ENCODE data around the gene ORAI1.
"Not testable (repeated sequence)": the region's sequence is repeated elsewhere in the genome, so short reads cannot be mapped to it uniquely, and the experiment has no call there.

Gene ORAI1

DNA sequence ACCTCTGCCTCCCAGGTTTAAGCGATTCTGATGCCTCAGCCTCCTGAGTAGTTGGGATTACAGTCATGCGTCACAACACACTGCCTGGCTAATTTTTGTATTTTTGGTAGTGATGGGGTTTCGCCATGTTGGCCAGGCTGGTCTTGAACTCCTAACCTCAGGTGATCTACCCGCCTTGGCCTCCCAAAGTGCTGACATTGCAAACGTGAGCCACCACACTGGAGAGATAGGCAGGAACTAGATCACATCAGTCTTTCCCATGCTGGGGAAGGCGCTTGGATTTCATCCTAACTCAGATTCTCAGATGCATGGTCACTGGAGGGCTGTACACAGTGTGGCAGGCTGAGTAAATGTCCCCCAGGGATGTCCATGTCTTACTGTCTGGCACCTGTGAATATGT lies 18.0 kb upstream of the ORAI1 start:
- no peak for DNase-seq

DNA sequence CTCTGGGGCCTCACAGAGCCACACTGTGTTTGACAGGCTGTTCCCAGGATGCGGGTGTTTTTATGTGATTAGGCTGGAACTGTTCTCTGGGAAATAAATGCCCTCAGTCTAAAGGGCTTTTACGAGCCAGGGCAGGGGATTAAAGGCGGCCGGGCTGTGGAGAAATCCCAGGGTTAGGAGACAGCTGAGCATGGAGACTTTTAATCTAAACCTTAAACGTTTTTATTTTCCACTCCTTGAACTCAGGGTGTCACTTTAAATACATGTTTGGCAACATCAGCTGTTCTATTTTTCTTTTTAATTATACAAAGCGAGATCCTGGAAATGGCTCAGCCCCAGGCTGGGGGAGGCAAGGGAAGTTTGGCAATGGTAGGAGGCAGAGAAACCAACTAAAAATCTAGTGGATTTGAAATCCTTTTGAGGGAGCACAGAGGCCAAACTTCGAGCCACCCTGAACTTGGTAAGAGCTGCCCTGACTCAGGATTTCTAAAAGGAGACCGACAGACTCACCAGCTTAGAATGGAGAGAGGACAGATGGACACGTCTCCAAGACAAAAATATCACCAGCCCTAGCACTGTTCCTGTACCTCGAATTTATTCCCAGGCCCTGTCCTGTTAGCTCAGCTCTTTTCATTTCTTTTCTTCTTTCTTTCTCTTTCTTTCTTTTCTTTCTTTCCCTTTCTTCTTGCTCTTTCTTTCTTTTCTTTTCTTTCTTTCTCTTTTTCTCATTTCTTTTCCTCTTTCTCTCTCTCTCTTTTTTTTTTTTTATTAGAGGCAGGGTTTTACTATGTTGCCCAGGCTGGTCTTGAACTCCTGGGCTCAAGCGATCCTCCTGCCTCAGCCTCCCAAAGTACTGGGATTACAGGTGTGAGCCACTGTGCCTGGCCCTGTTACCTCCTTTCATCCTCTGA lies 15.8 kb upstream of the ORAI1 start:
- no peak for DNase-seq

DNA sequence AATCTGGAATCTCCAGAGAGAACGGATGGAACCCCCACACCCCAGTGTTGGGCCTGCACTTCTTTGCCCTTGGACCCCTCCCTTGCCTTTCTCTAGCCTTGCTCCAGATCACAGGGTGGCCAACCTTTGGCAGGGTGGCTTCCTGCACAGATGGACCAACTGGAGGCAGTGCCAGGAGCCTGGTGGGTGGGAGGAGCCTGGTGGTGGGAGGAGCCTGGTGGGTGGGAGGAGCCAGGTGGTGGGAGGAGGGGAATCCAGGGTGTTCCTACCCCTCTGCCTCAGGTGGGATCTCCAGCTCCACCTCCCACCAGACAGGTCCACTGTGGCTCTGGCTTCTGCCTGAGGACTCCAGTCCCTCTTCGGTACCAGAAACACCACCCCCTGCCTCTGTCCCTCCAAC lies 15.0 kb upstream of the ORAI1 start:
- DNase-seq, result no peak

- no peak for DNase-seq
These were observed 12.9 kb upstream of the ORAI1 start for GRCh38 chr12:121613462-121613861.

- no peak for DNase-seq
These were observed 11.4 kb upstream of the ORAI1 start for GRCh38 chr12:121614872-121615467.

- DNase-seq, result no peak
These were observed 7.6 kb upstream of the ORAI1 start for GRCh38 chr12:121618659-121619233.

DNA sequence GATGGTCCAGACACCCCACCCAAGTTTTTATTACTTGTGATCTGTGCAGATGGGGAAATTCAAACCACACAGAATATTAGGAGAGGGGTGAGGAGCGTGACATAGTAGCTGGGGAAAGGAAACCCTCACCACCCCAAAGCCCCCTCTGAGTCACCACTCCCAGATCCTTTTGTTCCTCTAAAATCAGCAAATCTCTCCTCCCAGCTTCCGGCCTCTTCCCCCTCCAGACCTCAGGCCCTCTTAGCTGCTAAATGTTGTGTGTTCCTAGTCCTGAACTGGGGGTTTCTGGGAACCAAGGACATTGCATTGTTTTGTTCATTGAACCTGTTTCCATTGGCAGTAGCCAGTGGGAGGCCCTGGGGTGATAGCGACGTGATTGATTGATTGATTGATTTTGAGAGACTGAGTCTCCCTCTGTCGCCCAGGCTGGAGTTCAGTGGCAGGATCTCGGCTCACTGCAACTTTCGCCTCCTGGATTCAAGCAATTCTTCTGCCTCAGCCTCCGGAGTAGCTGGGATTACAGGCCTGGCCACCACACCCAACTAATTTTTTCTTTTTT lies 5.9 kb upstream of the ORAI1 start:
- DNase-seq, result no peak

GRCh38 chr12:121626853-121627640 lies 717 bp downstream of the ORAI1 start:
- DNase-seq, result no peak

- DNase-seq, result no peak
These were observed 1.7 kb downstream of the ORAI1 start for GRCh38 chr12:121628037-121628436.

DNA sequence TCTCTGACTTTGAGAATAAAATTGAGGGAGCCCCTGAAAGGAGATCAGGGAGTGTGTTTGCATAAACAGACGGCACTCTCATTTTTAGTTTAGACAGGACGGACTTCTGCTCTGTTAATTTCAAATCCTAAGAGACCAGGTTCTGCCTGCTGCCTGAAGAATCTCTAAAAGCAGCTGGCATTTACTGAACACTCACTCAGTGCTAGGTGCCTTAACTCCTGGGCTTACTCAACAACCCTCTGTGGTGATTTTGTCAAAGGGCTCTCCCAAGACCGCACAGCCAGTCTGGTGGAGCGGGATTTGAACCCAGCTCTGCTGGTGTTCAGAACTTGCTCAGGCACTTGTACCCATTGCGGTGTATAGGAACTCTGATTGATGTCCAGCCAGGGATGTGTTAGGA lies 2.2 kb downstream of the ORAI1 start:
- no peak for DNase-seq

DNA sequence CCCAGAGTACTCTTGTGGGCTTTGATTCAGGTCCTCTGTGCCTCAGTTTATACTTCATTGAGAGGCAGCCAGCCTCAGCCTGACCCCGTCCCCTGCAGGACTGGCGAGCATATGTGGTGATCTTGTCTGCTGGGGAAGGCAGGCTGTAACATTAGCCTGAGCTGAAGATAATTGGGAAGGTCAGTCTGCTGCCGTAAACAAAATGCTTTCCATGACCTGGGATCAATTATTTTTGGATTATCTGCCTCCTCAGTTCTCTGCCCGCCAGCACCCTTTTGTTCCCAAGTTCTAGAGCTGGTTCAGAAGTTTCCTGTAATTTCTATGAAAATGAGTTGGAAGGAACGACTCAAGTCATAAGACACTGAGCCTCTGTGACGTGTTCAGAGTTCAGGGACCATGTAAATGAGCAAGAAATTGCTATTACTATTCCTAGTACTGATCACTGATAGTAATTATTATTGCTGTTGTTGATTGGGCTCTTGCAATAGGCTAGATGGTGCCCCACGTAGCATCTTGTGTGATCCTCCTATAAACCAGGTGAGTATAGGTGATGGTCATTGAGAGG lies 4.5 kb downstream of the ORAI1 start:
- no peak for DNase-seq

GRCh38 chr12:121632069-121632970 lies 6.0 kb downstream of the ORAI1 start:
- DNase-seq, result no peak

DNA sequence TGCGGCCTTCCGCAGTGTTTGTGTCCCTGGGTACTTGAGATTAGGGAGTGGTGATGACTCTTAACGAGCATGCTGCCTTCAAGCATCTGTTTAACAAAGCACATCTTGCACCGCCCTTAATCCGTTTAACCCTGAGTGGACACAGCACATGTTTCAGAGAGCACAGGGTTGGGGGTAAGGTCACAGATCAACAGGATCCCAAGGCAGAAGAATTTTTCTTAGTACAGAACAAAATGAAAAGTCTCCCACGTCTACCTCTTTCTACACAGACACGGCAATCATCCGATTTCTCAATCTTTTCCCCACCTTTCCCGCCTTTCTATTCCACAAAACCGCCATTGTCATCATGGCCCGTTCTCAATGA lies 7.5 kb downstream of the ORAI1 start:
- not testable (repeated sequence) for DNase-seq

DNA sequence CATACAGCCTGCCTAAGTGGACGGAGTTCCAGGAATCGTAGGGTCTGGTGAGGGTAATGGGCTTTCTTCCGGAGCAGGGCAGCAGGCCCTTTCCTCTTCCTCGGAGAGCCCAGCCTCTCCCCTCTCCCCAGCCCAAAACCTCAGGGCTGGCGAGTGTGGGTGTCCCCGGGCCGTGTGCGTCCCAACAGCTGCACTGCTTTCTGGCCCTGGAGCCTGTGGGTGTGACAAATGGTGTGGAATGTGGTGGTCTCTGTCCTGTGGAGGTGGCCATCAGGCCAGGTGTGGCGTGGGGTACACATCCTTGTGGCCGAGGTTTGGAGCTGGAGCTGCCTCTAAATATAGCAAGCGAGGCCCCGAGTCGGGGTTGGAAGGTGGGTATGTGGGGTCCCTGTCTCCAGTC lies 8.5 kb downstream of the ORAI1 start:
- no peak for DNase-seq

DNA sequence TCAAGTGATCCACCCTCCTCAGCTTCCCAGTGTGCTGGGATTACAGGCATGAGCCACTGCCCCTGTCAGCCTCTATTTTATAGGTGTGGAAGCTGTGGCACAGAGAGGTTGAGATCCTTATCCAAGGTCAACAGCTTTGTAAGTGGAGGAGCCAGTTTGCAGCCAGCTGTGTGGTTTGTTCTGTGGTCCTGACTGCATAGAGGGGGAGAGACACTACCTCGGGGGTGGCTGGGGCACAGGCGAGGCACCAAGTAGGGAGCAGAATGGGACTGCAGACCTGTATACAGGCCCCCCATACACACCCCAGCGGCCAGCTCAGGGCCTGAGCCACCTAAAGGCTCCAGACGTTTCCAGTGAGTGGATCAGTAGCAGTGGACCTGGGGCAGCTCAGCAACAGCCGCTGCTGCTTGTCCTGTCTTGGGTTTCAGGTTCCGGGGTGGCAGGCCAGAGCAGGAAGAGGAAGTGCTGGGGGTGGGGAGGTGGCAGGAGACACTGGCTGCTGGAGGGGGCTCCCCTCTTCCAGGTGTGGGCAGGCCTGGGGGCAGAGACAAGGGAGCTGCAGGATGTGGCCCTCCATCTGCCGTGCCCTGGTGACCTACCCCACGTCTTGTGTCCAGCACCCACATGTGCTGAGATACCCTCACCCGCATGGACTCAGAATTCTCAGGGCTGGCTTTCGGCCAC lies 11.0 kb downstream of the ORAI1 start:
- DNase-seq, result no peak

GRCh38 chr12:121638298-121639202 lies 12.2 kb downstream of the ORAI1 start:
- no peak for DNase-seq

DNA sequence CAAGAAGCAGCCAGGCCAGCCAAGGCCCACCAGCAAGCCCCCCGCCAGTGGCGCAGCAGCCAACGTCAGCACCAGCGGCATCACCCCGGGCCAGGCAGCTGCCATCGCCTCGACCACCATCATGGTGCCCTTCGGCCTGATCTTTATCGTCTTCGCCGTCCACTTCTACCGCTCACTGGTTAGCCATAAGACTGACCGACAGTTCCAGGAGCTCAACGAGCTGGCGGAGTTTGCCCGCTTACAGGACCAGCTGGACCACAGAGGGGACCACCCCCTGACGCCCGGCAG lies 15.0 kb downstream of the ORAI1 start:
- no peak for DNase-seq

- no peak for DNase-seq
These were observed 22.2 kb downstream of the ORAI1 start for GRCh38 chr12:121648458-121649028.

DNA sequence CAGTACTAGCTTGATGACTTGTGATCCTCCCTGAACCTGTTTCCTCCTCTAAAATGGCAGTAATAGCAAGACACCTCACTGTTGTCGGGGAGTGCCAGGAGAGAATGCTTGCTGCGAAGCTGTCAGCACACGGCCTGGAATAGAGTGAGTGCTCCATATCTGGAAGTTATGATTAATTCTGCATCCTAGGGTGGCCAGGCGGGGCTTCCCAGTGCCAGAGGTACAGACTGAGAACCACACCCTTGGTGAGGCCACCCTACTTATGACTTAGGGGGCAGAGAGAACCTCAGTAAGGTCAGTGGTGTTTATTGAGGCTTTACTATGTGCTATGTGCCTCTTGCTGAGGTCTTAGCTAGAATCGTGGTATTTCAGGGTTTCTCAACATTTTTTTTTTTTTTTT lies 23.0 kb downstream of the ORAI1 start:
- DNase-seq, result no peak
